Cardiac atrium fibroblast (primary cell): ENCODE results near the gene KLHL14. TPM values are rescaled to one million over a fixed set of nuclear protein-coding genes. Genes with fewer than 3 reads are reported as not detected.

Source experiments
- total RNA-seq: library from RNA; depleted of rRNA; stranded (reverse); fragments of >200 nt; gene quantifications from 2 replicates; pipeline ENCODE4 v1.2.3, GENCODE V29; 2015

Gene KLHL14
- not detected in 2 replicates for total RNA-seq

GRCh38 chr18:32772581-32773381 lies at the start of gene KLHL14:
KLHL14 (minus strand) TSS chr18:32773023; CDS start chr18:32770591, 2,432 bp downstream.

